Astrocyte (in vitro differentiated cells and primary cell): Measurements from ENCODE around the gene MYH3.

Experiments used
- EZH2 ChIP-seq: IDR thresholded peaks from 2 replicates; pipeline ENCODE4 v1.6.1; 2012; ENCODE audit warnings: mild to moderate bottlenecking, low read length, inconsistent platforms; ENCODE audit not compliant: insufficient read depth
- TF ChIP-seq, protein P1 (sequence below): IDR thresholded peaks from 2 replicates; pipeline ENCODE4 v1.5.1; 2011; ENCODE audit warnings: low read depth, mild to moderate bottlenecking, inconsistent platforms, low read length, moderate library complexity; ENCODE audit not compliant: insufficient read depth

DNA sequence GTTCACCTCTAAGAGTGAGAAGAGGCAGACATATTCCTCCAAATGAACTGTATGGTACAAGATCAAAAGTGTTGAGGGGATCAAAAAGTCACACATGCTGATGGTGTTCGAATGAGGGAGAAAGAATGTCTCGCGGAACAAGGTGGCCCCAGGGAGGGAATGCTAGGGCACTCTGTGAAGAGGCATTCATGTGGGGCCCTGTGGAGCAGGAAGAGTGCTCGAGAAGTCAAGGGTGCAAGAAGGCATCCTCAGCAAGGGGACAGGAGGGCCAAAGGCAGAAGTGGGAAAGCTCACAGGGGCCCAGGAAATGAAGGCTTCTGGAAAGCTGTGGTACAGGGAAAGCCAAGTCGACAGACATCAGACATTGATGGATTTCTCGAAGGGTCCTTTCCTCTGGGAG is 6.1 kb upstream of the MYH3 start:
- TF ChIP-seq, protein P1, sequence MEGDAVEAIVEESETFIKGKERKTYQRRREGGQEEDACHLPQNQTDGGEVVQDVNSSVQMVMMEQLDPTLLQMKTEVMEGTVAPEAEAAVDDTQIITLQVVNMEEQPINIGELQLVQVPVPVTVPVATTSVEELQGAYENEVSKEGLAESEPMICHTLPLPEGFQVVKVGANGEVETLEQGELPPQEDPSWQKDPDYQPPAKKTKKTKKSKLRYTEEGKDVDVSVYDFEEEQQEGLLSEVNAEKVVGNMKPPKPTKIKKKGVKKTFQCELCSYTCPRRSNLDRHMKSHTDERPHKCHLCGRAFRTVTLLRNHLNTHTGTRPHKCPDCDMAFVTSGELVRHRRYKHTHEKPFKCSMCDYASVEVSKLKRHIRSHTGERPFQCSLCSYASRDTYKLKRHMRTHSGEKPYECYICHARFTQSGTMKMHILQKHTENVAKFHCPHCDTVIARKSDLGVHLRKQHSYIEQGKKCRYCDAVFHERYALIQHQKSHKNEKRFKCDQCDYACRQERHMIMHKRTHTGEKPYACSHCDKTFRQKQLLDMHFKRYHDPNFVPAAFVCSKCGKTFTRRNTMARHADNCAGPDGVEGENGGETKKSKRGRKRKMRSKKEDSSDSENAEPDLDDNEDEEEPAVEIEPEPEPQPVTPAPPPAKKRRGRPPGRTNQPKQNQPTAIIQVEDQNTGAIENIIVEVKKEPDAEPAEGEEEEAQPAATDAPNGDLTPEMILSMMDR, result no peak
- TF ChIP-seq EZH2, result no peak
